IPS-20b (cell line): ENCODE measurements around the gene MMP10.
A peak's percentile ranks its signal among the peaks of the same experiment; 100 is the strongest.

Experiments used
- H3K27ac ChIP-seq: one replicate; pipeline ENCODE4 v1.5.1; 2013; ENCODE audit warnings: low read length
- H3K27me3 ChIP-seq: 2 replicates; pipeline ENCODE4 v1.6.1; 2013; ENCODE audit warnings: mild to moderate bottlenecking, low read length, inconsistent platforms; ENCODE audit not compliant: insufficient read depth
- H3K36me3 ChIP-seq: 2 replicates; pipeline ENCODE4 v1.6.1; 2013; ENCODE audit warnings: low read depth, mild to moderate bottlenecking, inconsistent platforms, low read length, moderate library complexity; ENCODE audit not compliant: insufficient read depth
- H3K4me1 ChIP-seq: 2 replicates; pipeline ENCODE4 v1.6.1; 2013; ENCODE audit warnings: mild to moderate bottlenecking, control low read depth, inconsistent platforms, low read length, moderate library complexity; ENCODE audit not compliant: insufficient read depth
- H3K4me3 ChIP-seq: 2 replicates; pipeline ENCODE4 v1.5.1; 2013; ENCODE audit warnings: mild to moderate bottlenecking, low read length, inconsistent platforms
- H3K9ac ChIP-seq: 2 replicates; pipeline ENCODE4 v1.6.1; 2013; ENCODE audit warnings: low read depth, mild to moderate bottlenecking, inconsistent platforms, low read length, moderate library complexity
- H3K9me3 ChIP-seq: 2 replicates; pipeline ENCODE4 v1.6.1; 2013; ENCODE audit warnings: mild to moderate bottlenecking, low read depth, low read length, inconsistent platforms; ENCODE audit not compliant: insufficient read depth

Gene MMP10

GRCh38 chr11:102780491-102780918, at the start of gene MMP10:
TSS of gene MMP10 (minus strand) at chr11:102780628. CDS start at chr11:102780591, 37 bp downstream.
- H3K9ac ChIP-seq = peak within 1 kb of the TSS; percentile 14; the same call in 1 of the 2 replicates
- H3K4me3 ChIP-seq = no peak within 1 kb of the TSS
- H3K36me3 ChIP-seq = no peaks in the 10 kb centered on the region
- no peaks in the 10 kb centered on the region for H3K9me3 ChIP-seq
- H3K27ac ChIP-seq = no peak within 1 kb of the TSS
- no peaks in the 10 kb centered on the region for H3K27me3 ChIP-seq
- H3K4me1 ChIP-seq = peaks cover 17% of the 10 kb centered on the region

- H3K9me3 ChIP-seq = peaks cover 8% of the 10 kb centered on the region
- no peaks in the 10 kb centered on the region; the same call in 1 of the 2 replicates for H3K4me1 ChIP-seq
- no peaks in the 10 kb centered on the region for H3K27me3 ChIP-seq
- H3K36me3 ChIP-seq = no peaks in the 10 kb centered on the region
- no peak overlapping the region for H3K4me3 ChIP-seq
- H3K27ac ChIP-seq = no peak overlapping the region
- no peak overlapping the region for H3K9ac ChIP-seq
Observed at GRCh38 chr11:102829316-102830000, 49.0 kb upstream of the MMP10 start.

GRCh38 chr11:102824556-102824955, 44.1 kb upstream of the MMP10 start:
- Histone ChIP-seq H3K9me3 (peaks cover 15% of the 10 kb centered on the region), H3K36me3 (no peaks in the 10 kb centered on the region)

GRCh38 chr11:102819491-102819890, 39.1 kb upstream of the MMP10 start:
- H3K4me3 ChIP-seq = no peak overlapping the region
- H3K9ac ChIP-seq = no peak overlapping the region
- peaks cover 7% of the 10 kb centered on the region for H3K9me3 ChIP-seq
- no peaks in the 10 kb centered on the region for H3K27me3 ChIP-seq
- H3K36me3 ChIP-seq = no peaks in the 10 kb centered on the region
- H3K27ac ChIP-seq = no peak overlapping the region
- H3K4me1 ChIP-seq = no peaks in the 10 kb centered on the region

More at GRCh38 chr11:102824556-102824955, 44.1 kb upstream of the MMP10 start:
- Histone ChIP-seq H3K27me3 (no peaks in the 10 kb centered on the region), H3K4me1 (no peaks in the 10 kb centered on the region; the same call in 1 of the 2 replicates), H3K27ac (no peak overlapping the region), H3K4me3 (no peak overlapping the region), H3K9ac (no peak overlapping the region)

- Histone ChIP-seq H3K9ac (no peak overlapping the region), H3K27ac (no peak overlapping the region), H3K36me3 (no peaks in the 10 kb centered on the region), H3K4me3 (no peak overlapping the region), H3K4me1 (0 out of 2 replicates have a peak, but pooled peaks cover 4% of the 10 kb centered on the region), H3K27me3 (no peaks in the 10 kb centered on the region), H3K9me3 (no peaks in the 10 kb centered on the region)
Observed at GRCh38 chr11:102813484-102813883, 33.1 kb upstream of the MMP10 start.

- no peak overlapping the region for H3K4me3 ChIP-seq
- H3K27me3 ChIP-seq = no peaks in the 10 kb centered on the region
- no peaks in the 10 kb centered on the region for H3K36me3 ChIP-seq
- no peak overlapping the region for H3K27ac ChIP-seq
- H3K9me3 ChIP-seq = no peaks in the 10 kb centered on the region
- 0 out of 2 replicates have a peak, but pooled peaks cover 4% of the 10 kb centered on the region for H3K4me1 ChIP-seq
- H3K9ac ChIP-seq = no peak overlapping the region
Observed at GRCh38 chr11:102812188-102812587, 31.8 kb upstream of the MMP10 start.

- Histone ChIP-seq H3K4me3 (no peak overlapping the region), H3K9me3 (no peaks in the 10 kb centered on the region), H3K9ac (no peak overlapping the region), H3K4me1 (0 out of 2 replicates have a peak, but pooled peaks cover 4% of the 10 kb centered on the region), H3K36me3 (no peaks in the 10 kb centered on the region), H3K27ac (no peak overlapping the region), H3K27me3 (no peaks in the 10 kb centered on the region)
Observed at GRCh38 chr11:102810950-102811660, 30.7 kb upstream of the MMP10 start.

GRCh38 chr11:102809971-102810370, 29.5 kb upstream of the MMP10 start:
- H3K9me3 ChIP-seq = no peaks in the 10 kb centered on the region
- H3K36me3 ChIP-seq = no peaks in the 10 kb centered on the region
- no peak overlapping the region for H3K4me3 ChIP-seq
- H3K4me1 ChIP-seq = 0 out of 2 replicates have a peak, but pooled peaks cover 4% of the 10 kb centered on the region
- no peak overlapping the region for H3K9ac ChIP-seq
- H3K27me3 ChIP-seq = no peaks in the 10 kb centered on the region
- no peak overlapping the region for H3K27ac ChIP-seq

GRCh38 chr11:102807921-102808320, 27.5 kb upstream of the MMP10 start:
- Histone ChIP-seq H3K9ac (no peak overlapping the region), H3K4me3 (peak overlapping the region; percentile 49; the same call in 1 of the 2 replicates), H3K27ac (no peak overlapping the region), H3K36me3 (no peaks in the 10 kb centered on the region), H3K9me3 (no peaks in the 10 kb centered on the region), H3K4me1 (0 out of 2 replicates have a peak, but pooled peaks cover 4% of the 10 kb centered on the region), H3K27me3 (no peaks in the 10 kb centered on the region)

- H3K4me3 ChIP-seq = no peak overlapping the region
- H3K9me3 ChIP-seq = no peaks in the 10 kb centered on the region
- H3K27ac ChIP-seq = no peak overlapping the region
- no peaks in the 10 kb centered on the region for H3K27me3 ChIP-seq
- 0 out of 2 replicates have a peak, but pooled peaks cover 4% of the 10 kb centered on the region for H3K4me1 ChIP-seq
- H3K9ac ChIP-seq = no peak overlapping the region
- no peaks in the 10 kb centered on the region for H3K36me3 ChIP-seq
Observed at GRCh38 chr11:102806296-102806695, 25.9 kb upstream of the MMP10 start.

- H3K4me3 ChIP-seq = no peak overlapping the region
- H3K36me3 ChIP-seq = no peaks in the 10 kb centered on the region
- no peaks in the 10 kb centered on the region for H3K4me1 ChIP-seq
- H3K9me3 ChIP-seq = no peaks in the 10 kb centered on the region
- no peak overlapping the region for H3K9ac ChIP-seq
- H3K27me3 ChIP-seq = no peaks in the 10 kb centered on the region
- no peak overlapping the region for H3K27ac ChIP-seq
Observed at GRCh38 chr11:102802341-102802740, 21.9 kb upstream of the MMP10 start.

GRCh38 chr11:102800767-102801166, 20.3 kb upstream of the MMP10 start:
- Histone ChIP-seq H3K4me3 (no peak overlapping the region), H3K27me3 (no peaks in the 10 kb centered on the region), H3K36me3 (no peaks in the 10 kb centered on the region), H3K27ac (no peak overlapping the region), H3K9ac (no peak overlapping the region), H3K4me1 (no peaks in the 10 kb centered on the region), H3K9me3 (no peaks in the 10 kb centered on the region)
